ENCODE results near the gene COLEC11.

Gene COLEC11

GRCh38 chr2:3581367-3582262 lies 13.3 kb upstream of the COLEC11 start:
- no peak for TF ChIP-seq CTCF (IDR thresholded peaks at IDR 0.05)
- H3K36me3 ChIP-seq, result peaks cover 69% of the 10 kb centered on the region
- H3K4me3 ChIP-seq (ENCODE audit: low read depth in 1 of 2, low read length in 1 of 2), result no peak overlapping the region
- no peaks in the 10 kb centered on the region for H3K27me3 ChIP-seq
- H3K27ac ChIP-seq, result no peak overlapping the region
- no peaks in the 10 kb centered on the region for H3K9me3 ChIP-seq
- no peaks in the 10 kb centered on the region for H3K4me1 ChIP-seq (ENCODE audit: control insufficient read depth in 1 of 2, insufficient read depth in 1 of 2, low read depth in 1 of 2, low read length in 1 of 2)

- Histone ChIP-seq H3K4me1 (ENCODE audit: control insufficient read depth in 1 of 2, insufficient read depth in 1 of 2, low read depth in 1 of 2, low read length in 1 of 2) (no peaks in the 10 kb centered on the region), H3K27me3 (no peaks in the 10 kb centered on the region), H3K4me3 (ENCODE audit: low read depth in 1 of 2, low read length in 1 of 2) (no peak overlapping the region), H3K36me3 (peaks cover 44% of the 10 kb centered on the region), H3K9me3 (no peaks in the 10 kb centered on the region), H3K27ac (no peak overlapping the region)
- TF ChIP-seq CTCF (IDR thresholded peaks at IDR 0.05), result no peak
These were observed 10.8 kb upstream of the COLEC11 start for GRCh38 chr2:3584076-3584475.

- Histone ChIP-seq H3K27ac (no peak overlapping the region), H3K4me1 (ENCODE audit: control insufficient read depth in 1 of 2, insufficient read depth in 1 of 2, low read depth in 1 of 2, low read length in 1 of 2) (no peaks in the 10 kb centered on the region), H3K36me3 (peaks cover 38% of the 10 kb centered on the region), H3K9me3 (no peaks in the 10 kb centered on the region), H3K27me3 (no peaks in the 10 kb centered on the region), H3K4me3 (ENCODE audit: low read depth in 1 of 2, low read length in 1 of 2) (no peak overlapping the region)
- no peak for TF ChIP-seq CTCF (IDR thresholded peaks at IDR 0.05)
These were observed 10.2 kb upstream of the COLEC11 start for GRCh38 chr2:3584608-3585260.

- Histone ChIP-seq H3K4me1 (ENCODE audit: control insufficient read depth in 1 of 2, insufficient read depth in 1 of 2, low read depth in 1 of 2, low read length in 1 of 2) (no peaks in the 10 kb centered on the region), H3K27me3 (no peaks in the 10 kb centered on the region), H3K27ac (no peak overlapping the region), H3K9me3 (no peaks in the 10 kb centered on the region), H3K36me3 (peaks cover 30% of the 10 kb centered on the region), H3K4me3 (ENCODE audit: low read depth in 1 of 2, low read length in 1 of 2) (no peak overlapping the region)
- TF ChIP-seq CTCF (IDR thresholded peaks at IDR 0.05), result no peak
These were observed 9.4 kb upstream of the COLEC11 start for GRCh38 chr2:3585261-3586109.

- H3K27me3 ChIP-seq, result no peaks in the 10 kb centered on the region
- no peaks in the 10 kb centered on the region for H3K4me1 ChIP-seq (ENCODE audit: control insufficient read depth in 1 of 2, insufficient read depth in 1 of 2, low read depth in 1 of 2, low read length in 1 of 2)
- H3K36me3 ChIP-seq, result peaks cover 23% of the 10 kb centered on the region
- no peak for TF ChIP-seq CTCF (IDR thresholded peaks at IDR 0.05)
- H3K4me3 ChIP-seq (ENCODE audit: low read depth in 1 of 2, low read length in 1 of 2), result no peak overlapping the region
- H3K27ac ChIP-seq, result no peak overlapping the region
- no peaks in the 10 kb centered on the region for H3K9me3 ChIP-seq
These were observed 8.7 kb upstream of the COLEC11 start for GRCh38 chr2:3586220-3586619.
